IMR-90 (cell line): Measurements from ENCODE around the gene MAPK9.

Experiments used
- BHLHE40 ChIP-seq: fragments of 150-350 bp; IDR thresholded peaks from 2 replicates; pipeline ENCODE4 v1.6.1; 2016; ENCODE audit warnings: mild to moderate bottlenecking, low read depth, low read length
- CTCF ChIP-seq: conservative IDR thresholded peaks from 2 replicates; pipeline ENCODE4 v1.5.1; 2012; ENCODE audit warnings: mild to moderate bottlenecking, low read depth, low read length, improper control_type of control experiment
- MAFK ChIP-seq: IDR thresholded peaks from 2 replicates; pipeline ENCODE4 v1.6.1; 2012; ENCODE audit warnings: low read depth, low read length, improper control_type of control experiment
- POLR2A ChIP-seq: IDR thresholded peaks from 2 replicates; pipeline ENCODE4 v1.6.1; 2012; ENCODE audit warnings: mild to moderate bottlenecking, low read depth, low read length
- RAD21 ChIP-seq: IDR thresholded peaks from 2 replicates; pipeline ENCODE4 v1.6.1; 2012; ENCODE audit warnings: low read length, improper control_type of control experiment

- no peak for TF ChIP-seq CTCF
- no peak for TF ChIP-seq POLR2A
- no peak for TF ChIP-seq MAFK
- TF ChIP-seq BHLHE40, result no peak
- no peak for TF ChIP-seq RAD21
Observed at GRCh38 chr5:180274695-180275094, 17.2 kb downstream of the MAPK9 start.
